HG03175 (cell line): ENCODE measurements around the gene PDZRN3.

ENCODE experiments used
- ATAC-seq: cut with Tn5 transposase; IDR thresholded peaks from one replicate; pipeline ENCODE4 v1.9.1; 2021; ENCODE audit warnings: mild to moderate bottlenecking, moderate library complexity; ENCODE audit not compliant: unreplicated experiment

The PDZRN3 gene

GRCh38 chr3:73432023-73432705 is 192.6 kb downstream of the PDZRN3 start:
- ATAC-seq: no peak

GRCh38 chr3:73431183-73431900 is 193.4 kb downstream of the PDZRN3 start:
- no peak for ATAC-seq

GRCh38 chr3:73427048-73427706 is 197.6 kb downstream of the PDZRN3 start:
- ATAC-seq: no peak

- ATAC-seq: no peak
Measured at GRCh38 chr3:73426606-73427005, 198.1 kb downstream of the PDZRN3 start.

- ATAC-seq: no peak
Measured at GRCh38 chr3:73423116-73423515, 201.6 kb downstream of the PDZRN3 start.

GRCh38 chr3:73422571-73422970 is 202.2 kb downstream of the PDZRN3 start:
- no peak for ATAC-seq

- no peak for ATAC-seq
Measured at GRCh38 chr3:73419942-73420341, 204.8 kb downstream of the PDZRN3 start.

GRCh38 chr3:73419179-73419803 is 205.4 kb downstream of the PDZRN3 start:
- ATAC-seq: no peak

GRCh38 chr3:73418681-73419080 is 206.1 kb downstream of the PDZRN3 start:
- no peak for ATAC-seq

GRCh38 chr3:73415118-73415517 is 209.6 kb downstream of the PDZRN3 start:
- ATAC-seq: no peak

GRCh38 chr3:73413619-73414018 is 211.1 kb downstream of the PDZRN3 start:
- no peak for ATAC-seq

GRCh38 chr3:73411993-73412392 is 212.7 kb downstream of the PDZRN3 start:
- no peak for ATAC-seq

GRCh38 chr3:73411545-73411944 is 213.2 kb downstream of the PDZRN3 start:
- no peak for ATAC-seq

GRCh38 chr3:73409138-73409763 is 215.5 kb downstream of the PDZRN3 start:
- no peak for ATAC-seq

- ATAC-seq: no peak
Measured at GRCh38 chr3:73408634-73409033, 216.1 kb downstream of the PDZRN3 start.

GRCh38 chr3:73407577-73407976 is 217.2 kb downstream of the PDZRN3 start:
- no peak for ATAC-seq

- ATAC-seq: no peak
Measured at GRCh38 chr3:73405853-73406252, 218.9 kb downstream of the PDZRN3 start.

- ATAC-seq: no peak
Measured at GRCh38 chr3:73405000-73405399, 219.7 kb downstream of the PDZRN3 start.

GRCh38 chr3:73404435-73404834 is 220.3 kb downstream of the PDZRN3 start:
- no peak for ATAC-seq

GRCh38 chr3:73403444-73403843 is 221.3 kb downstream of the PDZRN3 start:
- ATAC-seq: no peak

- ATAC-seq: no peak
Measured at GRCh38 chr3:73401616-73402279, 223.0 kb downstream of the PDZRN3 start.
